ENCODE results near the gene ELMOD3.

- no peak for TF ChIP-seq POLR2A (IDR thresholded peaks at IDR 0.05; ENCODE audit: extremely low read depth, insufficient read length)
- TF ChIP-seq MYC (IDR thresholded peaks at IDR 0.05; ENCODE audit: low read depth, low read length): no peak
- TF ChIP-seq CTCF (IDR thresholded peaks at IDR 0.05; ENCODE audit: low read depth, low read length): no peak
These were observed 42.2 kb downstream of the ELMOD3 start for GRCh38 chr2:85396531-85397470.

Measured in NB4 (cell line).